GM08714 (cell line): ENCODE results near the gene CLDN7.
A peak's percentile ranks its signal among the peaks of the same experiment; 100 is the strongest.

Source experiments
- H3K4me3 ChIP-seq: fragments of 200-500 bp; sonication (Bioruptor generic); 2 replicates; pipeline ENCODE4 v1.5.1; 2014; ENCODE audit warnings: mild to moderate bottlenecking, low read length, inconsistent platforms
- ZNF274 ChIP-seq: IDR thresholded peaks from 2 replicates; pipeline ENCODE4 v1.6.1; 2012; ENCODE audit warnings: mild to moderate bottlenecking, low read depth, low read length

Gene CLDN7

GRCh38 chr17:7293816-7294613, 31.7 kb upstream of the CLDN7 start:
- TF ChIP-seq ZNF274, result no peak
- no peak overlapping the region for H3K4me3 ChIP-seq

GRCh38 chr17:7293159-7293558, 30.9 kb upstream of the CLDN7 start:
- TF ChIP-seq ZNF274, result no peak
- H3K4me3 ChIP-seq, result no peak overlapping the region

GRCh38 chr17:7292729-7293128, 30.5 kb upstream of the CLDN7 start:
- TF ChIP-seq ZNF274, result no peak
- no peak overlapping the region for H3K4me3 ChIP-seq

- H3K4me3 ChIP-seq, result no peak overlapping the region
- TF ChIP-seq ZNF274, result no peak
Observed at GRCh38 chr17:7292194-7292593, 29.9 kb upstream of the CLDN7 start.

GRCh38 chr17:7290685-7291084, 28.4 kb upstream of the CLDN7 start:
- no peak for TF ChIP-seq ZNF274
- H3K4me3 ChIP-seq, result no peak overlapping the region

GRCh38 chr17:7290166-7290565, 27.9 kb upstream of the CLDN7 start:
- no peak overlapping the region for H3K4me3 ChIP-seq
- TF ChIP-seq ZNF274, result no peak

GRCh38 chr17:7289256-7290032, 27.2 kb upstream of the CLDN7 start:
- H3K4me3 ChIP-seq, result no peak overlapping the region
- TF ChIP-seq ZNF274, result no peak

GRCh38 chr17:7285679-7286078, 23.4 kb upstream of the CLDN7 start:
- H3K4me3 ChIP-seq, result no peak overlapping the region
- no peak for TF ChIP-seq ZNF274

GRCh38 chr17:7284911-7285310, 22.6 kb upstream of the CLDN7 start:
- H3K4me3 ChIP-seq, result no peak overlapping the region
- no peak for TF ChIP-seq ZNF274

- no peak overlapping the region for H3K4me3 ChIP-seq
- no peak for TF ChIP-seq ZNF274
Observed at GRCh38 chr17:7283471-7284216, 21.4 kb upstream of the CLDN7 start.

- no peak overlapping the region for H3K4me3 ChIP-seq
Observed at GRCh38 chr17:7282752-7283321, 20.6 kb upstream of the CLDN7 start.

GRCh38 chr17:7281953-7282751, 19.9 kb upstream of the CLDN7 start:
- H3K4me3 ChIP-seq, result peak overlapping the region; percentile 43; the same call in 1 of the 2 replicates
- TF ChIP-seq ZNF274, result no peak

More at GRCh38 chr17:7282752-7283321, 20.6 kb upstream of the CLDN7 start:
- no peak for TF ChIP-seq ZNF274
